HEK293T (cell line): Measurements from ENCODE around the gene AXL.

ENCODE experiments used
- CTBP1 ChIP-seq: fragments of 450-650 bp; IDR thresholded peaks from 2 replicates; pipeline ENCODE4 v1.6.1; 2016; ENCODE audit warnings: borderline replicate concordance
- ELF4 ChIP-seq: fragments of 450-650 bp; IDR thresholded peaks from 2 replicates; pipeline ENCODE4 v1.6.1; 2017; ENCODE audit warnings: antibody characterized with exemption
- FOXK2 ChIP-seq: fragments of 450-650 bp; IDR thresholded peaks from 2 replicates; pipeline ENCODE4 v1.6.1; 2016; ENCODE audit warnings: mild to moderate bottlenecking
- NFRKB ChIP-seq: fragments of 450-650 bp; IDR thresholded peaks from 2 replicates; pipeline ENCODE4 v1.6.1; 2016; ENCODE audit warnings: mild to moderate bottlenecking, moderate library complexity
- SP1 ChIP-seq: fragments of 450-650 bp; IDR thresholded peaks from 2 replicates; pipeline ENCODE4 v1.6.1; 2017
- TARDBP ChIP-seq: fragments of 450-650 bp; IDR thresholded peaks from 2 replicates; pipeline ENCODE4 v1.6.1; 2016

DNA sequence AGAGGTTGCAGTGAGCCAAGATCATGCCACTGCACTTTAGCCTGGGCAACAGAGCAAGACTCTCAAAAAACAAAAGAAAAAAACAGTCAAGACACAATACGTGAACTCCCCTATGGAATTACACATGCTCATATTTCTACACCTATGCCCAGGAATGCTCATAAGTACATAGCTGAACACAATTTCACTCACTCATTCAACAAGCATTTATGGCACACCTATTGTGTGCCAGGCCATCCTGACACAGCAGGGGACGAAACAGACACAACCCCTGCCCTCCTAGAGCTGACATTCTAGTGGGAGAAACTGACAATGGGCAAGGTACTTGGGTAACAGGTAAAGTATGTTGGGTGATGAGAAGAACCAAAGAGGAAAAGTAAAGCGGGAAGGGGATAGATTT, 9.5 kb downstream of the AXL start:
- TF ChIP-seq CTBP1 = no peak
- TF ChIP-seq TARDBP = no peak
- no peak for TF ChIP-seq FOXK2
- no peak for TF ChIP-seq NFRKB
- TF ChIP-seq ELF4 = no peak
- no peak for TF ChIP-seq SP1
